SJSA1 (cell line): ENCODE measurements around the gene SEMA6B. TPM values are rescaled to one million over a fixed set of nuclear protein-coding genes. Genes with fewer than 3 reads are reported as not detected.
A peak's percentile ranks its signal among the peaks of the same experiment; 100 is the strongest.

ENCODE experiments used
- DNase-seq, 2 experiments: peaks; one replicate each; pipeline ENCODE4 v3.0.0-alpha.2; 2015 to 2020; ENCODE audit warnings: low spot score in 2 of 2, low read depth in 1 of 2
- H3K27ac ChIP-seq: fragments of 250-450 bp; sonication (Bioruptor Pico); 2 replicates; pipeline ENCODE4 v1.5.1; 2020; ENCODE audit warnings: mild to moderate bottlenecking, moderate library complexity
- H3K27me3 ChIP-seq: fragments of 250-450 bp; sonication (Bioruptor Pico); replicated peaks from 2 replicates; pipeline ENCODE4 v1.5.1; 2020; ENCODE audit warnings: mild to moderate bottlenecking, moderate library complexity
- H3K36me3 ChIP-seq: fragments of 250-450 bp; sonication (Bioruptor Pico); 2 replicates; pipeline ENCODE4 v1.5.1; 2020; ENCODE audit warnings: mild to moderate bottlenecking
- H3K4me1 ChIP-seq: fragments of 250-450 bp; sonication (Bioruptor Pico); replicated peaks from 2 replicates; pipeline ENCODE4 v1.6.1; 2021; ENCODE audit warnings: mild to moderate bottlenecking
- H3K4me3 ChIP-seq: fragments of 250-450 bp; sonication (Bioruptor Pico); 2 replicates; pipeline ENCODE4 v1.5.1; 2020; ENCODE audit warnings: mild to moderate bottlenecking
- H3K9me3 ChIP-seq: fragments of 250-450 bp; sonication (Bioruptor Pico); replicated peaks from 2 replicates; pipeline ENCODE4 v1.5.1; 2020; ENCODE audit warnings: mild to moderate bottlenecking
- total RNA-seq: library from RNA; depleted of rRNA; stranded (reverse); fragments of >200 nt; shearing (Covaris generic); gene quantifications from 2 replicates; pipeline ENCODE4 v1.2.3, GENCODE V29; 2014

SEMA6B gene
- total RNA-seq, 1 experiment from 2014 or later = 0.08 TPM

- no peak overlapping the region for H3K27ac ChIP-seq
- DNase-seq = no peak
- H3K4me1 ChIP-seq = 0 out of 2 replicates have a peak, but pooled peaks cover 3% of the 10 kb centered on the region
- peaks cover 29% of the 10 kb centered on the region for H3K27me3 ChIP-seq
- H3K36me3 ChIP-seq = no peaks in the 10 kb centered on the region
- no peaks in the 10 kb centered on the region for H3K9me3 ChIP-seq
- no peak overlapping the region for H3K4me3 ChIP-seq
Observed at GRCh38 chr19:4516939-4517300, 42.6 kb downstream of the SEMA6B start.

DNA sequence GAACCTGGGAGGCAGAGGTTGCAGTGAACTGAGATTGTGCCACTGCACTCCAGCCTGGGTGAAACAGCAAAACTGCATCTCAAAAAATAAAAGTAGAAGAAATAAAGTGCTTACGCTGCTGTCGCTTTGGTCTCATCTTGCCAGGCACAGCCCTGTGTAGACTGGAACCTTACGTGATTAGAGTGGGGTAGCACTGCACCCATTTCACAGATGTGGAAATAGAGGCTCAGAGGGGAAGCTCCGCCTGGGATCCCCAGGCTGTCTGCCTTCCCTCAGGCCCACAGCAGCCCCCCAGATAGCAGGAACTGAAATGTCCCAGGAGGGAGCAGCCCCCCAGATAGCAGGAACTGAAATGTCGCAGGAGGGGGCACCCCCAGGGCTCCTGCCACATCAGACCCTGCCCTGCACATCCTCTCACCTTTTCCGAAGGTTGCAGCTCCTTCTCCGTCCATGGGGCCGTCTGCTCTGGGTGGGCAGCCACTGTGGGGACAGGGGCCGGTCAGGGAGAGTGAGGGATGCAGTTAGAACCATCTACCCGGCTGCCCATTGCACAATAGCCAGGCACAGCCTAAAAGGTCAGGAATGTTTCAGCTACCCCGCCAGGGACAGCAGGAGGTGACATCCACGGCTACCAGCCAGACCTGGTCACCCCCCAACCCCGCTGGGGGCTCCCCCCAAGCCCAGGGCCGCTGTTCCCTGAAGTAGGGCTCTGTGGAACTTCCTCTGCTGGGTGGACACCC is 43.1 kb downstream of the SEMA6B start:
- 0 out of 2 replicates have a peak, but pooled peaks cover 1% of the 10 kb centered on the region for H3K4me1 ChIP-seq
- DNase-seq = no peak
- H3K9me3 ChIP-seq = no peaks in the 10 kb centered on the region
- no peak overlapping the region for H3K4me3 ChIP-seq
- H3K27me3 ChIP-seq = peaks cover 29% of the 10 kb centered on the region
- H3K36me3 ChIP-seq = no peaks in the 10 kb centered on the region
- no peak overlapping the region for H3K27ac ChIP-seq

GRCh38 chr19:4515732-4516131 is 43.8 kb downstream of the SEMA6B start:
- no peaks in the 10 kb centered on the region for H3K36me3 ChIP-seq
- H3K27me3 ChIP-seq = peaks cover 26% of the 10 kb centered on the region
- no peaks in the 10 kb centered on the region for H3K4me1 ChIP-seq
- H3K27ac ChIP-seq = no peak overlapping the region
- H3K4me3 ChIP-seq = no peak overlapping the region
- H3K9me3 ChIP-seq = no peaks in the 10 kb centered on the region
- DNase-seq = no peak

- no peak for DNase-seq
- no peaks in the 10 kb centered on the region for H3K36me3 ChIP-seq
- no peaks in the 10 kb centered on the region for H3K9me3 ChIP-seq
- H3K27me3 ChIP-seq = peaks cover 26% of the 10 kb centered on the region
- H3K4me1 ChIP-seq = no peaks in the 10 kb centered on the region
- no peak overlapping the region for H3K4me3 ChIP-seq
- H3K27ac ChIP-seq = no peak overlapping the region
Observed at GRCh38 chr19:4513248-4513647, 46.2 kb downstream of the SEMA6B start.

DNA sequence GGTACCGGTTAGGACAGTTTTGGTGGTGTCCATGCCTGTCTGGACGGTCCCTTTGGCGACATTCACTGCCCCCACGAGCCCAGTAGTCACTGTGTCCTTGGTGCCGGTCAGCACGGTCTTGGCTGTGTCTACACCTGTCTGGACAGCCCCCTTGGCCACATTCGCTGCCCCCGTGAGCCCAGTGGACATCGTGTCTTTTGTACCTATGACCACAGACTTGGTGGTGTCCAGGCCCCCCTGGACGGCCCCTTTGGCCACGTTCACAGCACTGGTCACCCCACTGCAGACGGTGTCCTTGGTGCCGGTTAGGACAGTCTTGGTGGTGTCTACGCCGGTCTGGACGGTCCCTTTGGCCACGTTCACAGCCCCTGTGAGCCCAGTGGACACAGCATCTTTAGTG is 47.4 kb downstream of the SEMA6B start:
- H3K36me3 ChIP-seq = peaks cover 3% of the 10 kb centered on the region
- H3K27ac ChIP-seq = no peak overlapping the region
- DNase-seq = no peak
- H3K9me3 ChIP-seq = no peaks in the 10 kb centered on the region
- peaks cover 2% of the 10 kb centered on the region for H3K4me1 ChIP-seq
- peaks cover 18% of the 10 kb centered on the region for H3K27me3 ChIP-seq
- H3K4me3 ChIP-seq = no peak overlapping the region

- Histone ChIP-seq H3K27ac (no peak overlapping the region), H3K27me3 (peaks cover 12% of the 10 kb centered on the region), H3K9me3 (no peaks in the 10 kb centered on the region), H3K4me1 (peaks cover 8% of the 10 kb centered on the region), H3K36me3 (peaks cover 9% of the 10 kb centered on the region), H3K4me3 (no peak overlapping the region)
- no peak for DNase-seq
Observed at GRCh38 chr19:4511300-4512054, 48.0 kb downstream of the SEMA6B start.

GRCh38 chr19:4510435-4511255 is 48.8 kb downstream of the SEMA6B start:
- no peak for DNase-seq
- no peak overlapping the region for H3K27ac ChIP-seq
- no peak overlapping the region for H3K4me3 ChIP-seq
- H3K27me3 ChIP-seq = peaks cover 5% of the 10 kb centered on the region
- peaks cover 15% of the 10 kb centered on the region for H3K4me1 ChIP-seq
- peaks cover 16% of the 10 kb centered on the region for H3K36me3 ChIP-seq
- no peaks in the 10 kb centered on the region for H3K9me3 ChIP-seq

DNA sequence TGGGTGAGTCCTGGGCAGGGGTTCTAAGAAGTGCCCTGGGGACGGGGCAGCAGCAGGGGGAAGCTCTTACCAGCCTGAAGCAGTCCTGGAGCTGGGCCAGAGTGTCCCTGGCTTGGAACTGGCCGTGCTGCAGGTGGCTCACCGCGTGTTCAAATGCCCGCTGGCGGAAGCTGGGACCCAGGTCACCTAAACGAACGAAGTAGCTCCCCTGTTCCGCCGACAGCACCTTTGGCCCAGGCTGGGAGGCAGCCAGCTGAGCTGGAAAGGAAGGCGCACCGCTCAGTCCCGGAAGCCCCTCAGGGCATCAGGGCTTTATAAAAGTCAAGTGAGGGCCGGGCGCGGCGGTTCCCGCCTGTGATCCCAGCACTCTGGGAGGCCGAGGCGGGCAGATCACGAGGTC is 50.8 kb downstream of the SEMA6B start:
- no peaks in the 10 kb centered on the region for H3K27me3 ChIP-seq

DNA sequence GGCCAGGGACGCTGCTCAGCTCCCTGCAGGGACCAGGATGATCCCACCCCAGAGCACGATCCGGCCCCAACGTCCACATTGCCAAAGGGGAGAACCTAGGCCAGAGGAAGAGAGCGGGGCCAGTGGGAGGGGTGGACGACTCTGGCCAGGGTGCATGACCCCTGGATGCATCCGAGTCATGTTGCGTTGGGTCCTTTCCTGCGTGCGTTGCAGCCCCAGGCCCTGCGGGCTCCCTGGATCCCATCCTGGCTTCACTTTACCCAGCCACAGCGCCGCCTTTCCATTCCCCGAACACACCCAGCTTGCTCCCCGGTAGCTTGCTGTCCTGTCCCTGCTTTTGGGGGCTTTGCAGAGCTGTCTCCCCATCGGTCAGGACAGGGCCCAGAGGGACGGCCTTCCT is 51.7 kb downstream of the SEMA6B start:
- H3K27me3 ChIP-seq = no peaks in the 10 kb centered on the region
- H3K9me3 ChIP-seq = no peaks in the 10 kb centered on the region
- no peak overlapping the region for H3K27ac ChIP-seq
- H3K4me1 ChIP-seq = peaks cover 15% of the 10 kb centered on the region
- H3K36me3 ChIP-seq = peaks cover 32% of the 10 kb centered on the region
- no peak for DNase-seq
- H3K4me3 ChIP-seq = no peak overlapping the region

More for the DNA sequence above, 50.8 kb downstream of the SEMA6B start:
- no peak for DNase-seq
- H3K36me3 ChIP-seq = peaks cover 28% of the 10 kb centered on the region
- H3K27ac ChIP-seq = no peak overlapping the region
- no peak overlapping the region for H3K4me3 ChIP-seq
- peaks cover 15% of the 10 kb centered on the region for H3K4me1 ChIP-seq
- no peaks in the 10 kb centered on the region for H3K9me3 ChIP-seq

- Histone ChIP-seq H3K4me1 (peaks cover 15% of the 10 kb centered on the region), H3K36me3 (peaks cover 38% of the 10 kb centered on the region), H3K4me3 (no peak overlapping the region), H3K27me3 (no peaks in the 10 kb centered on the region), H3K27ac (no peak overlapping the region), H3K9me3 (no peaks in the 10 kb centered on the region)
- DNase-seq = no peak
Observed at GRCh38 chr19:4507150-4507452, 52.4 kb downstream of the SEMA6B start.

GRCh38 chr19:4506449-4507149 is 52.9 kb downstream of the SEMA6B start:
- H3K36me3 ChIP-seq = peaks cover 40% of the 10 kb centered on the region
- no peaks in the 10 kb centered on the region for H3K27me3 ChIP-seq
- H3K27ac ChIP-seq = peak overlapping the region; percentile 35; the same call in 1 of the 2 replicates
- DNase-seq = peak; percentile 62 to 74
- no peak overlapping the region for H3K4me3 ChIP-seq
- H3K4me1 ChIP-seq = peaks cover 15% of the 10 kb centered on the region
- H3K9me3 ChIP-seq = no peaks in the 10 kb centered on the region

DNA sequence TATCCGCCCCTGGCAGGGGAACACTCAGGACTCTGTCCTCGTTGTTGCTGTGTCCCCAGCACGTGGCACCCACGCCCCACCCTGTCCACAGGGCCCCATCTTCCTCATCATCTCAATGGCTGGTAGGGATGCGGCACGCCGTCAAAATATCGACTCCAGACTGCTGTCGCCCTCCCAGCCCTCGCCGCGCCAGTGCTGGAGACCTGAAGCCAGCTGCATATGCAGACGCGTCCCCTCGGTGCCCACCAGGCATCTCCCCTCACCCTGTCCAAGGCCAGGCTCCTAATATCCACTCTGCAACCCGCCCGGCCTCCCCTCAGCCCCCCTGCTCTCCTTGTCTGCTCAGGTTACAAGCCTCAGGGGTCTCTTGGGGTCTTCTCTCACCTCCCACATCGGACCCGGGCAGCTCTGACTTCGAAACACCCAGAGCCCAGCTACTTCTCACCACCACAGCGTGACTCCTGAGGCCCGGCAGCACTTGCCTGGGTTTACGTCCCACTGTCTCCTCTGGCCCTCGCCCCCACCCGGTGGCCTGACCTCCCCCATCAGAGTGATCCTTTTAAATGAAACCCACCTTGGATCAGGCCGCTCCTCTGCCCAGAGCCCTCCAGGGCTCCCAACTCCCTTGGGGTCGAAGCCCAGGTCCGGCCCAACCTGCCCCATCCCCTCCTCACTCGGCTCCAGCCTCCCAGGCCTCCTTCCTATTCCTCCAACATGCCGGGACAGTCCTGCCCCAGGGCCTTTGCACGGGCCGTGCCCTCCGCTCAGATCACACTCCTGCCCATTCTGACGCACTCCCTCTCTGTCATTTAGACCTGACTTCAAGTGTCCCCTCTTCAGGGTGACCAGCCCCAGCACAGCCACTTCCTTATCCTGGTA is 53.7 kb downstream of the SEMA6B start:
- DNase-seq = no peak
- peaks cover 15% of the 10 kb centered on the region for H3K4me1 ChIP-seq
- no peak overlapping the region for H3K27ac ChIP-seq
- H3K4me3 ChIP-seq = no peak overlapping the region
- H3K9me3 ChIP-seq = no peaks in the 10 kb centered on the region
- no peaks in the 10 kb centered on the region for H3K27me3 ChIP-seq
- peaks cover 48% of the 10 kb centered on the region for H3K36me3 ChIP-seq
